H9 (cell line): ENCODE measurements around the gene DPP3. TPM values are rescaled to one million over a fixed set of nuclear protein-coding genes. Genes with fewer than 3 reads are reported as not detected.
A peak's percentile ranks its signal among the peaks of the same experiment; 100 is the strongest.

Experiments
- DNase-seq: peaks from one replicate; pipeline ENCODE4 v3.0.0-alpha.2; 2017
- H2AFZ ChIP-seq: one replicate; pipeline ENCODE4 v1.6.1; 2013; ENCODE audit warnings: mild to moderate bottlenecking, low read length, control low read depth, moderate library complexity
- H2AK5ac ChIP-seq: 2 replicates; pipeline ENCODE4 v1.6.1; 2013; ENCODE audit warnings: low read length, control low read depth, mixed read lengths; ENCODE audit not compliant: insufficient read length
- H2BK120ac ChIP-seq: one replicate; pipeline ENCODE4 v1.6.1; 2013; ENCODE audit warnings: low read depth, mild to moderate bottlenecking, low read length, control low read depth, inconsistent platforms; ENCODE audit not compliant: poor library complexity, severe bottlenecking
- H2BK12ac ChIP-seq: 2 replicates; pipeline ENCODE4 v1.6.1; 2013; ENCODE audit warnings: low read length, control low read depth, mixed read lengths, low read depth; ENCODE audit not compliant: insufficient read length
- H2BK15ac ChIP-seq: 2 replicates; pipeline ENCODE4 v1.6.1; 2013; ENCODE audit warnings: low read depth, low read length, control low read depth
- H2BK20ac ChIP-seq: one replicate; pipeline ENCODE4 v1.6.1; 2013; ENCODE audit warnings: low read depth, mild to moderate bottlenecking, low read length, control low read depth, inconsistent platforms; ENCODE audit not compliant: poor library complexity, severe bottlenecking
- H2BK5ac ChIP-seq: 2 replicates; pipeline ENCODE4 v1.6.1; 2013; ENCODE audit warnings: low read length, control low read depth, mixed read lengths; ENCODE audit not compliant: insufficient read length
- H3K14ac ChIP-seq: 2 replicates; pipeline ENCODE4 v1.6.1; 2013; ENCODE audit warnings: low read length, control low read depth; ENCODE audit not compliant: insufficient read depth
- H3K18ac ChIP-seq: 2 replicates; pipeline ENCODE4 v1.6.1; 2013; ENCODE audit warnings: low read depth, mild to moderate bottlenecking, mixed read lengths, low read length, control low read depth; ENCODE audit not compliant: insufficient read length
- H3K23ac ChIP-seq: 2 replicates; pipeline ENCODE4 v1.6.1; 2013; ENCODE audit warnings: low read length, control low read depth, mixed read lengths, low read depth; ENCODE audit not compliant: insufficient read length
- H3K23me2 ChIP-seq: 2 replicates; pipeline ENCODE4 v1.6.1; 2013; ENCODE audit warnings: low read depth, mild to moderate bottlenecking, mixed read lengths, low read length, control low read depth; ENCODE audit not compliant: insufficient read length, poor library complexity, severe bottlenecking
- H3K27ac ChIP-seq: 2 replicates; pipeline ENCODE4 v1.5.1; 2013; ENCODE audit warnings: low read length, control low read depth, mixed read lengths, low read depth; ENCODE audit not compliant: insufficient read length
- H3K27me3 ChIP-seq: 2 replicates; pipeline ENCODE4 v1.6.1; 2013; ENCODE audit warnings: low read length, control low read depth, inconsistent platforms; ENCODE audit not compliant: insufficient read depth
- H3K4ac ChIP-seq: 2 replicates; pipeline ENCODE4 v1.6.1; 2013; ENCODE audit warnings: low read depth, mild to moderate bottlenecking, control low read depth, inconsistent platforms, low read length, moderate library complexity
- H3K4me1 ChIP-seq: 2 replicates; pipeline ENCODE4 v1.6.1; 2013; ENCODE audit warnings: low read length, control low read depth, inconsistent platforms; ENCODE audit not compliant: insufficient read depth
- H3K4me2 ChIP-seq: 2 replicates; pipeline ENCODE4 v1.6.1; 2013; ENCODE audit warnings: low read length, control low read depth, mixed read lengths; ENCODE audit not compliant: insufficient read length, insufficient read depth
- H3K56ac ChIP-seq: 2 replicates; pipeline ENCODE4 v1.6.1; 2013; ENCODE audit warnings: low read depth, mild to moderate bottlenecking, mixed read lengths, low read length, control low read depth; ENCODE audit not compliant: insufficient read length
- H3K79me1 ChIP-seq: 2 replicates; pipeline ENCODE4 v1.6.1; 2013; ENCODE audit warnings: low read depth, mild to moderate bottlenecking, moderate library complexity, low read length, control low read depth, inconsistent platforms; ENCODE audit not compliant: insufficient read depth, poor library complexity, severe bottlenecking
- H3K79me2 ChIP-seq: 2 replicates; pipeline ENCODE4 v1.6.1; 2013; ENCODE audit warnings: low read length, control low read depth, inconsistent platforms; ENCODE audit not compliant: insufficient read depth
- H3K9ac ChIP-seq: 2 replicates; pipeline ENCODE4 v1.6.1; 2013; ENCODE audit warnings: low read length, control low read depth, mixed read lengths; ENCODE audit not compliant: insufficient read length; ENCODE audit errors: extremely low read depth
- H3K9me3 ChIP-seq: one replicate; pipeline ENCODE4 v1.6.1; 2013; ENCODE audit warnings: low read depth, low read length, inconsistent platforms; ENCODE audit not compliant: control insufficient read depth
- H3T11ph ChIP-seq: one replicate; pipeline ENCODE4 v1.6.1; 2013; ENCODE audit warnings: mild to moderate bottlenecking, low read length, control low read depth, inconsistent platforms
- H4K20me1 ChIP-seq: one replicate; pipeline ENCODE4 v1.6.1; 2013; ENCODE audit not compliant: control insufficient read depth, insufficient read length, insufficient read depth
- H4K5ac ChIP-seq: 2 replicates; pipeline ENCODE4 v1.6.1; 2013; ENCODE audit warnings: low read depth, mild to moderate bottlenecking, mixed read lengths, low read length, control low read depth; ENCODE audit not compliant: insufficient read length
- H4K8ac ChIP-seq: replicated peaks from 2 replicates; pipeline ENCODE4 v1.6.1; 2013; ENCODE audit warnings: low read length, control low read depth, mixed read lengths, low read depth; ENCODE audit not compliant: insufficient read length
- H4K91ac ChIP-seq: 2 replicates; pipeline ENCODE4 v1.6.1; 2013; ENCODE audit warnings: low read depth, mild to moderate bottlenecking, moderate library complexity, mixed read lengths, low read length, control low read depth; ENCODE audit not compliant: insufficient read length
- H3K27ac Mint-ChIP-seq, 3 experiments: 2 replicates in 2 of 3; 3 replicates in 1 of 3; pipeline ENCODE4 v1.8.0; 2020 to 2021; ENCODE audit warnings: mixed read lengths in 3 of 3, mild to moderate bottlenecking in 1 of 3, moderate library complexity in 1 of 3
- H3K27me3 Mint-ChIP-seq: 2 replicates; pipeline ENCODE4 v1.8.0; 2021; ENCODE audit warnings: low read depth, mild to moderate bottlenecking, moderate library complexity, mixed read lengths
- H3K36me3 Mint-ChIP-seq, 3 experiments: 2 replicates in 2 of 3; 3 replicates in 1 of 3; pipeline ENCODE4 v1.8.0; 2020 to 2021; ENCODE audit warnings: low read depth in 3 of 3, mixed read lengths in 3 of 3; ENCODE audit not compliant: insufficient read depth in 1 of 3
- H3K4me1 Mint-ChIP-seq, 2 experiments: 2 replicates each; pipeline ENCODE4 v1.8.0; 2020; ENCODE audit warnings: mixed read lengths in 2 of 2
- H3K4me3 Mint-ChIP-seq, 2 experiments: 2 replicates in 1 of 2; 3 replicates in 1 of 2; pipeline ENCODE4 v1.8.0; 2020 to 2021; ENCODE audit warnings: mild to moderate bottlenecking in 2 of 2, mixed read lengths in 2 of 2, moderate library complexity in 1 of 2
- H3K9me3 Mint-ChIP-seq, 2 experiments: 2 replicates in 1 of 2; 3 replicates in 1 of 2; pipeline ENCODE4 v1.8.0; 2020; ENCODE audit warnings: mild to moderate bottlenecking in 2 of 2, mixed read lengths in 2 of 2, moderate library complexity in 1 of 2
- CTCF ChIP-seq: fragments of 200-600 bp; sonication (generic); conservative IDR thresholded peaks from 3 replicates; pipeline ENCODE4 v1.8.0; 2021; ENCODE audit warnings: antibody characterized with exemption, mild to moderate bottlenecking
- WGBS: extraction: QIAGEN DNeasy Blood & Tissue Kit; methylation state at CpG from one replicate; pipeline ENCODE4 v1.1.7; 2013; ENCODE audit warnings: missing lambda C conversion rate, low lambda C conversion rate, mixed read lengths; ENCODE audit not compliant: insufficient read length; ENCODE audit errors: extremely low coverage; 5-methylcytosine and 5-hydroxymethylcytosine counted together
- total RNA-seq: library from RNA; stranded (reverse); gene quantifications from 2 replicates; pipeline ENCODE4 v1.2.1, GENCODE V29; 2021

DPP3 gene
- total RNA-seq, 1 experiment from 2014 or later = 85.3 TPM

- TF ChIP-seq CTCF = 0 out of 3 replicates have a peak, but pooled peaks have one; percentile 9
- Histone ChIP-seq H3K4me1 (no peaks in the 10 kb centered on the region), H2BK15ac (no peak overlapping the region), H2BK5ac (no peak overlapping the region), H3K23ac (no peak overlapping the region), H3K79me2 (no peaks in the 10 kb centered on the region), H2AFZ (no peak overlapping the region), H3T11ph (no peak overlapping the region), H2BK20ac (no peak overlapping the region), H4K91ac (no peak overlapping the region), H3K27me3 (no peaks in the 10 kb centered on the region), H3K23me2 (peaks cover 13% of the 10 kb centered on the region), H4K20me1 (no peaks in the 10 kb centered on the region), H3K56ac (no peak overlapping the region), H2BK12ac (no peak overlapping the region), H3K4ac (no peak overlapping the region), H3K79me1 (no peaks in the 10 kb centered on the region), H4K5ac (no peak overlapping the region), H2BK120ac (no peak overlapping the region), H3K4me2 (no peak overlapping the region), H3K14ac (no peak overlapping the region), H3K27ac (no peak overlapping the region), H2AK5ac (no peak overlapping the region), H3K18ac (no peak overlapping the region), H3K9ac (no peak overlapping the region), H4K8ac (no peak overlapping the region), H3K9me3 (no peaks in the 10 kb centered on the region)
- Mint-ChIP-seq H3K9me3 (no peaks in the 10 kb centered on the region), H3K27me3 (no peaks in the 10 kb centered on the region), H3K4me3 (no peak overlapping the region), H3K4me1 (peaks cover 30 to 36% of the 10 kb centered on the region in 2 experiments), H3K36me3 (peaks cover 3 to 19% (median 18%) of the 10 kb centered on the region in 3 experiments; a peak in 5 of 7 replicates), H3K27ac (peak overlapping the region in 2 of 3 experiments; percentile 31 to 85; a peak in 3 of 7 replicates)
- WGBS = no CpG with 5 or more reads among the region's 10 CpGs
- DNase-seq = no peak
These were observed 3.9 kb upstream of the DPP3 start for GRCh38 chr11:66476173-66476840.
